Uterus (tissue), 4 donors: ENCODE measurements around the gene KCNQ1. TPM values are rescaled to one million over a fixed set of nuclear protein-coding genes. Genes with fewer than 3 reads are reported as not detected.

Experiments
- DNase-seq, 2 donors: peaks; one replicate each; pipeline ENCODE4 v3.0.0-alpha.2; 2019 to 2020
- H3K27ac ChIP-seq, 2 donors: fragments of 200-600 bp; sonication (generic); 1 replicate in 1 of 2; 2 replicates in 1 of 2; pipeline ENCODE4 v1.5.1; 2016 to 2018
- H3K27me3 ChIP-seq, 2 donors: fragments of 200-600 bp; sonication (generic); one replicate each; pipeline ENCODE4 v1.5.1; 2018 to 2019; ENCODE audit warnings: control low read depth in 1 of 2
- H3K36me3 ChIP-seq, 2 donors: fragments of 200-600 bp; sonication (generic); one replicate each; pipeline ENCODE4 v1.5.1; 2019; ENCODE audit warnings: control low read depth in 1 of 2
- H3K4me1 ChIP-seq, 2 donors: fragments of 200-600 bp; sonication (generic); one replicate each; pipeline ENCODE4 v1.5.1; 2018 to 2019; ENCODE audit warnings: control low read depth in 1 of 2
- H3K4me3 ChIP-seq, 2 donors: fragments of 200-600 bp; sonication (generic); 1 replicate in 1 of 2; 2 replicates in 1 of 2; pipeline ENCODE4 v1.5.1; 2018 to 2019; ENCODE audit warnings: mild to moderate bottlenecking in 1 of 2
- H3K9me3 ChIP-seq, 2 donors: fragments of 200-600 bp; sonication (generic); one replicate each; pipeline ENCODE4 v1.5.1; 2019; ENCODE audit warnings: control low read depth in 1 of 2
- CTCF ChIP-seq, 4 experiments: fragments of 200-600 bp in 2 of 4; fragments of 450-650 bp in 2 of 4; sonication (generic) in 2 of 4; IDR thresholded peaks; one replicate each; pipeline ENCODE4 v1.5.1; 2016 to 2019; ENCODE audit warnings: antibody characterized with exemption in 4 of 4, mild to moderate bottlenecking in 2 of 4, moderate library complexity in 1 of 4
- POLR2A ChIP-seq, 2 donors: fragments of 450-650 bp; IDR thresholded peaks; one replicate each; pipeline ENCODE4 v1.6.1; 2016; ENCODE audit warnings: antibody characterized with exemption in 2 of 2, mild to moderate bottlenecking in 1 of 2, moderate library complexity in 1 of 2
- intact Hi-C: fragments of 100-400 bp; cut with DNase I; formaldehyde crosslinking; loops from one replicate; pipeline ENCODE4 v1.15.1; 2023; ENCODE audit warnings: low total_unique reads
- total RNA-seq, 4 donors: library from RNA; depleted of rRNA in 3 of 4; stranded (reverse); fragments of >200 nt in 3 of 4; gene quantifications; one replicate each; pipeline versions ENCODE4 v1.1.0 to v1.2.4, GENCODE V29; 2014 to 2023
- donor health status: DM: yes; HTN: yes; CAD: no.

Gene KCNQ1
- total RNA-seq, 4 donors from 2014 or later: 2.6 to 10.4 (median 5.4) TPM

GRCh38 chr11:2744166-2744565 is 299.4 kb downstream of the KCNQ1 start:
- H3K4me1 ChIP-seq: peaks cover 0 to 10% of the 10 kb centered on the region in 2 donors
- TF ChIP-seq POLR2A (IDR thresholded peaks at IDR 0.05) (no peak), CTCF (IDR thresholded peaks at IDR 0.05) (no peak)
- H3K27me3 ChIP-seq: no peaks in the 10 kb centered on the region
- H3K4me3 ChIP-seq: no peak overlapping the region
- no peak overlapping the region for H3K27ac ChIP-seq
- intact Hi-C loops: no loop called here
- no peaks in the 10 kb centered on the region for H3K36me3 ChIP-seq
- no peaks in the 10 kb centered on the region for H3K9me3 ChIP-seq
- DNase-seq: no peak

- intact Hi-C loops: no loop called here
- DNase-seq: no peak
- peaks cover 0 to 10% of the 10 kb centered on the region in 2 donors for H3K4me1 ChIP-seq
- no peak for TF ChIP-seq CTCF (IDR thresholded peaks at IDR 0.05)
- no peak for TF ChIP-seq POLR2A (IDR thresholded peaks at IDR 0.05)
- H3K9me3 ChIP-seq: no peaks in the 10 kb centered on the region
- H3K4me3 ChIP-seq: no peak overlapping the region
- no peaks in the 10 kb centered on the region for H3K27me3 ChIP-seq
- no peak overlapping the region for H3K27ac ChIP-seq
- no peaks in the 10 kb centered on the region for H3K36me3 ChIP-seq
Observed at GRCh38 chr11:2745511-2745910, 300.7 kb downstream of the KCNQ1 start.

- Histone ChIP-seq H3K27ac (no peak overlapping the region), H3K4me3 (no peak overlapping the region), H3K9me3 (no peaks in the 10 kb centered on the region), H3K4me1 (peaks cover 0 to 5% of the 10 kb centered on the region in 2 donors), H3K36me3 (no peaks in the 10 kb centered on the region), H3K27me3 (no peaks in the 10 kb centered on the region)
- DNase-seq: peak in 1 of 2 donors; percentile 17
- TF ChIP-seq CTCF (IDR thresholded peaks at IDR 0.05) (no peak), POLR2A (IDR thresholded peaks at IDR 0.05) (no peak)
- intact Hi-C loops: no loop called here
Observed at GRCh38 chr11:2746401-2747247, 301.8 kb downstream of the KCNQ1 start.

- Histone ChIP-seq H3K4me3 (no peak overlapping the region), H3K27ac (no peak overlapping the region), H3K36me3 (no peaks in the 10 kb centered on the region), H3K9me3 (no peaks in the 10 kb centered on the region), H3K4me1 (no peaks in the 10 kb centered on the region), H3K27me3 (no peaks in the 10 kb centered on the region)
- no peak for DNase-seq
- intact Hi-C loops: no loop called here
- TF ChIP-seq POLR2A (IDR thresholded peaks at IDR 0.05): no peak
Observed at GRCh38 chr11:2747248-2748027, 302.6 kb downstream of the KCNQ1 start.

- TF ChIP-seq CTCF (IDR thresholded peaks at IDR 0.05) (no peak), POLR2A (IDR thresholded peaks at IDR 0.05) (no peak)
- intact Hi-C loops: no loop called here
- Histone ChIP-seq H3K4me1 (no peaks in the 10 kb centered on the region), H3K27me3 (no peaks in the 10 kb centered on the region), H3K27ac (no peak overlapping the region), H3K36me3 (no peaks in the 10 kb centered on the region), H3K4me3 (no peak overlapping the region), H3K9me3 (no peaks in the 10 kb centered on the region)
- DNase-seq: no peak
Observed at GRCh38 chr11:2748061-2748813, 303.4 kb downstream of the KCNQ1 start.
